Measurements from ENCODE around the gene IL17RD. TPM values are rescaled to one million over a fixed set of nuclear protein-coding genes. Genes with fewer than 3 reads are reported as not detected.
A peak's percentile ranks its signal among the peaks of the same experiment; 100 is the strongest.

IL17RD gene
- total RNA-seq, 2 donors from 2014 or later, result not detected

GRCh38 chr3:57166660-57167059 is 1.5 kb upstream of the IL17RD start:
- Mint-ChIP-seq H3K4me1 (peaks cover 16% of the 10 kb centered on the region), H3K27ac (no peak overlapping the region), H3K36me3 (ENCODE audit: low read depth) (peaks cover 11% of the 10 kb centered on the region), H3K4me3 (peak overlapping the region; percentile 79), H3K27me3 (peaks cover 77% of the 10 kb centered on the region)
- ATAC-seq, result no peak
- no peaks in the 10 kb centered on the region for H3K9me3 ChIP-seq (ENCODE audit: control insufficient read depth, low read length, poor library complexity, severe bottlenecking)
- no peak for DNase-seq

- no peaks in the 10 kb centered on the region for H3K9me3 ChIP-seq (ENCODE audit: control insufficient read depth, low read length, poor library complexity, severe bottlenecking)
- H3K27ac Mint-ChIP-seq, result no peak overlapping the region
- DNase-seq (no peak), ATAC-seq (no peak)
- peaks cover 11% of the 10 kb centered on the region for H3K36me3 Mint-ChIP-seq (ENCODE audit: low read depth)
- H3K4me3 Mint-ChIP-seq, result peak overlapping the region; percentile 79
- H3K4me1 Mint-ChIP-seq, result peaks cover 16% of the 10 kb centered on the region
- H3K27me3 Mint-ChIP-seq, result peaks cover 80% of the 10 kb centered on the region
These were observed 488 bp upstream of the IL17RD start for GRCh38 chr3:57165641-57166040.

GRCh38 chr3:57164217-57164656 is 916 bp downstream of the IL17RD start:
- ATAC-seq, result peak; percentile 29

GRCh38 chr3:57163751-57164150 is 1.4 kb downstream of the IL17RD start:
- Mint-ChIP-seq H3K27me3 (peaks cover 76% of the 10 kb centered on the region), H3K4me1 (peaks cover 23% of the 10 kb centered on the region)

More at GRCh38 chr3:57164217-57164656, 916 bp downstream of the IL17RD start:
- Mint-ChIP-seq H3K4me3 (peak overlapping the region; percentile 91), H3K4me1 (peaks cover 18% of the 10 kb centered on the region), H3K27me3 (peaks cover 78% of the 10 kb centered on the region), H3K36me3 (ENCODE audit: low read depth) (peaks cover 11% of the 10 kb centered on the region), H3K27ac (no peak overlapping the region)
- H3K9me3 ChIP-seq (ENCODE audit: control insufficient read depth, low read length, poor library complexity, severe bottlenecking), result no peaks in the 10 kb centered on the region
- no peak for DNase-seq

GRCh38 chr3:57161915-57162314 is 3.2 kb downstream of the IL17RD start:
- no peak for DNase-seq
- Mint-ChIP-seq H3K27me3 (peaks cover 65% of the 10 kb centered on the region), H3K27ac (no peak overlapping the region), H3K36me3 (ENCODE audit: low read depth) (peaks cover 11% of the 10 kb centered on the region), H3K4me1 (peaks cover 24% of the 10 kb centered on the region), H3K4me3 (no peak overlapping the region)
- H3K9me3 ChIP-seq (ENCODE audit: control insufficient read depth, low read length, poor library complexity, severe bottlenecking), result no peaks in the 10 kb centered on the region
- ATAC-seq, result no peak

More at GRCh38 chr3:57163751-57164150, 1.4 kb downstream of the IL17RD start:
- Mint-ChIP-seq H3K4me3 (peak overlapping the region; percentile 91), H3K36me3 (ENCODE audit: low read depth) (peaks cover 11% of the 10 kb centered on the region), H3K27ac (no peak overlapping the region)
- no peaks in the 10 kb centered on the region for H3K9me3 ChIP-seq (ENCODE audit: control insufficient read depth, low read length, poor library complexity, severe bottlenecking)
- no peak for ATAC-seq
- DNase-seq, result no peak

GRCh38 chr3:57160765-57161538 is 4.2 kb downstream of the IL17RD start:
- no peaks in the 10 kb centered on the region for H3K9me3 ChIP-seq (ENCODE audit: control insufficient read depth, low read length, poor library complexity, severe bottlenecking)
- no peak for DNase-seq
- Mint-ChIP-seq H3K4me3 (no peak overlapping the region), H3K27me3 (peaks cover 61% of the 10 kb centered on the region), H3K27ac (no peak overlapping the region), H3K4me1 (peaks cover 24% of the 10 kb centered on the region), H3K36me3 (ENCODE audit: low read depth) (peaks cover 8% of the 10 kb centered on the region)
- no peak for ATAC-seq

- Mint-ChIP-seq H3K27ac (no peak overlapping the region), H3K4me3 (no peak overlapping the region), H3K27me3 (peaks cover 57% of the 10 kb centered on the region), H3K4me1 (peaks cover 22% of the 10 kb centered on the region), H3K36me3 (ENCODE audit: low read depth) (peaks cover 8% of the 10 kb centered on the region)
- DNase-seq, result no peak
- ATAC-seq, result no peak
- H3K9me3 ChIP-seq (ENCODE audit: control insufficient read depth, low read length, poor library complexity, severe bottlenecking), result no peaks in the 10 kb centered on the region
These were observed 4.9 kb downstream of the IL17RD start for GRCh38 chr3:57160076-57160764.

GRCh38 chr3:57158813-57159738 is 6.1 kb downstream of the IL17RD start:
- ATAC-seq (peak; percentile 30), DNase-seq (no peak)
- H3K4me3 Mint-ChIP-seq, result peak overlapping the region; percentile 53

GRCh38 chr3:57158325-57158724 is 6.8 kb downstream of the IL17RD start:
- H3K27me3 Mint-ChIP-seq, result peaks cover 58% of the 10 kb centered on the region
- no peak for ATAC-seq

More at GRCh38 chr3:57158813-57159738, 6.1 kb downstream of the IL17RD start:
- no peaks in the 10 kb centered on the region for H3K9me3 ChIP-seq (ENCODE audit: control insufficient read depth, low read length, poor library complexity, severe bottlenecking)
- Mint-ChIP-seq H3K27me3 (peaks cover 60% of the 10 kb centered on the region), H3K4me1 (peaks cover 18% of the 10 kb centered on the region), H3K27ac (peak overlapping the region; percentile 57), H3K36me3 (ENCODE audit: low read depth) (peaks cover 8% of the 10 kb centered on the region)

GRCh38 chr3:57157545-57157944 is 7.6 kb downstream of the IL17RD start:
- peaks cover 15% of the 10 kb centered on the region for H3K4me1 Mint-ChIP-seq

More at GRCh38 chr3:57158325-57158724, 6.8 kb downstream of the IL17RD start:
- no peaks in the 10 kb centered on the region for H3K9me3 ChIP-seq (ENCODE audit: control insufficient read depth, low read length, poor library complexity, severe bottlenecking)
- DNase-seq, result no peak
- H3K4me3 Mint-ChIP-seq, result no peak overlapping the region
- peaks cover 18% of the 10 kb centered on the region for H3K4me1 Mint-ChIP-seq
- H3K36me3 Mint-ChIP-seq (ENCODE audit: low read depth), result peaks cover 8% of the 10 kb centered on the region
- H3K27ac Mint-ChIP-seq, result no peak overlapping the region

GRCh38 chr3:57155310-57155643 is 9.9 kb downstream of the IL17RD start:
- H3K9me3 ChIP-seq (ENCODE audit: control insufficient read depth, low read length, poor library complexity, severe bottlenecking), result no peaks in the 10 kb centered on the region
- DNase-seq, result no peak
- Mint-ChIP-seq H3K4me1 (peaks cover 9% of the 10 kb centered on the region), H3K4me3 (no peak overlapping the region), H3K36me3 (ENCODE audit: low read depth) (no peaks in the 10 kb centered on the region), H3K27me3 (peaks cover 58% of the 10 kb centered on the region), H3K27ac (no peak overlapping the region)
- no peak for ATAC-seq

More at GRCh38 chr3:57157545-57157944, 7.6 kb downstream of the IL17RD start:
- Mint-ChIP-seq H3K36me3 (ENCODE audit: low read depth) (peaks cover 3% of the 10 kb centered on the region), H3K27me3 (peaks cover 54% of the 10 kb centered on the region), H3K4me3 (no peak overlapping the region), H3K27ac (no peak overlapping the region)
- DNase-seq (no peak), ATAC-seq (no peak)
- no peaks in the 10 kb centered on the region for H3K9me3 ChIP-seq (ENCODE audit: control insufficient read depth, low read length, poor library complexity, severe bottlenecking)

- Mint-ChIP-seq H3K4me3 (no peak overlapping the region), H3K27me3 (peaks cover 59% of the 10 kb centered on the region), H3K36me3 (ENCODE audit: low read depth) (no peaks in the 10 kb centered on the region), H3K27ac (no peak overlapping the region), H3K4me1 (peaks cover 9% of the 10 kb centered on the region)
- no peaks in the 10 kb centered on the region for H3K9me3 ChIP-seq (ENCODE audit: control insufficient read depth, low read length, poor library complexity, severe bottlenecking)
- no peak for DNase-seq
- no peak for ATAC-seq
These were observed 10.5 kb downstream of the IL17RD start for GRCh38 chr3:57154470-57155309.
